Measurements from ENCODE around the gene RUNX1.

- TF ChIP-seq, protein P1, sequence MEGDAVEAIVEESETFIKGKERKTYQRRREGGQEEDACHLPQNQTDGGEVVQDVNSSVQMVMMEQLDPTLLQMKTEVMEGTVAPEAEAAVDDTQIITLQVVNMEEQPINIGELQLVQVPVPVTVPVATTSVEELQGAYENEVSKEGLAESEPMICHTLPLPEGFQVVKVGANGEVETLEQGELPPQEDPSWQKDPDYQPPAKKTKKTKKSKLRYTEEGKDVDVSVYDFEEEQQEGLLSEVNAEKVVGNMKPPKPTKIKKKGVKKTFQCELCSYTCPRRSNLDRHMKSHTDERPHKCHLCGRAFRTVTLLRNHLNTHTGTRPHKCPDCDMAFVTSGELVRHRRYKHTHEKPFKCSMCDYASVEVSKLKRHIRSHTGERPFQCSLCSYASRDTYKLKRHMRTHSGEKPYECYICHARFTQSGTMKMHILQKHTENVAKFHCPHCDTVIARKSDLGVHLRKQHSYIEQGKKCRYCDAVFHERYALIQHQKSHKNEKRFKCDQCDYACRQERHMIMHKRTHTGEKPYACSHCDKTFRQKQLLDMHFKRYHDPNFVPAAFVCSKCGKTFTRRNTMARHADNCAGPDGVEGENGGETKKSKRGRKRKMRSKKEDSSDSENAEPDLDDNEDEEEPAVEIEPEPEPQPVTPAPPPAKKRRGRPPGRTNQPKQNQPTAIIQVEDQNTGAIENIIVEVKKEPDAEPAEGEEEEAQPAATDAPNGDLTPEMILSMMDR (conservative IDR thresholded peaks at IDR 0.05; ENCODE audit: low read depth, low read length) = no peak
- TF ChIP-seq EZH2 (IDR thresholded peaks at IDR 0.05; ENCODE audit: borderline replicate concordance, low read depth, low read length, poor library complexity, severe bottlenecking) = no peak
These were observed 95.2 kb downstream of the RUNX1 start for GRCh38 chr21:34953950-34954349.

All from A673 (cell line).